Vagina (tissue), 2 donors: Measurements from ENCODE around the gene CCNY.

Source experiments
- CTCF ChIP-seq, 3 experiments: fragments of 450-650 bp in 2 of 3; fragments of 200-600 bp in 1 of 3; sonication (generic) in 1 of 3; IDR thresholded peaks; one replicate each; pipeline ENCODE4 v1.5.1; 2017 to 2019; ENCODE audit warnings: antibody characterized with exemption in 3 of 3, mild to moderate bottlenecking in 2 of 3, moderate library complexity in 2 of 3
- POLR2A ChIP-seq, 2 donors: fragments of 450-650 bp; IDR thresholded peaks; one replicate each; pipeline ENCODE4 v1.6.1; 2017; ENCODE audit warnings: antibody characterized with exemption in 2 of 2, mild to moderate bottlenecking in 2 of 2, moderate library complexity in 2 of 2
- POLR2AphosphoS5 ChIP-seq, 2 donors: sonication (generic); formaldehyde crosslinking; IDR thresholded peaks; one replicate each; pipeline ENCODE4 v1.9.0; 2017; ENCODE audit warnings: antibody characterized with exemption in 2 of 2, mild to moderate bottlenecking in 2 of 2, low read depth in 1 of 2; ENCODE audit not compliant: insufficient read depth in 1 of 2

- TF ChIP-seq POLR2A (IDR thresholded peaks at IDR 0.05) (no peak), CTCF (IDR thresholded peaks at IDR 0.05) (no peak), POLR2AphosphoS5 (IDR thresholded peaks at IDR 0.05; ENCODE audit: insufficient read depth in 1 of 2, low read depth in 1 of 2) (no peak)
Measured at GRCh38 chr10:35299016-35299415, 37.3 kb upstream of the CCNY start.
